GM18498 (cell line): ENCODE data around the gene DAPP1.
"Not testable (repeated sequence)": the region's sequence is repeated elsewhere in the genome, so short reads cannot be mapped to it uniquely, and the experiment has no call there.

Experiments used
- ATAC-seq: cut with Tn5 transposase; IDR thresholded peaks from one replicate; pipeline ENCODE4 v1.9.1; 2021; ENCODE audit warnings: mild to moderate bottlenecking, moderate library complexity; ENCODE audit not compliant: unreplicated experiment

The DAPP1 gene

GRCh38 chr4:99816545-99817308 is at the start of gene DAPP1:
Gene DAPP1, plus strand, starts transcription at chr4:99816827. Its CDS starts 87 bp downstream, at chr4:99816914.
- peak; percentile 97 for ATAC-seq

DNA sequence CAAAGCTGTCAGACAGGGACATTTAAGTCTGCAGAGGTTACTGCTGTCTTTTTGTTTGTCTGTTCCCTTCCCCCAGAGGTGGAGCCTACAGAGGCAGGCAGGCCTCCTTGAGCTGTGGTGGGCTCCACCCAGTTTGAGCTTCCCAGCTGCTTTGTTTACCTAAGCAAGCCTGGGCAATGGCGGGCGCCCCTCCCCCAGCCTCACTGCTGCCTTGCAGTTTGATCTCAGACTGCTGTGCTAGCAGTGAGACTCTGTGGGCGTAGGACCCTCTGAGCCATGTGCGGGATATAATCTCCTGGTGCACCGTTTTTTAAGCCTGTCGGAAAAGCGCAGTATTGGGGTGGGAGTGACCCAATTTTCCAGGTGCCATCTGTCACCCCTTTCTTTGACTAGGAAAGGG is 45.8 kb upstream of the DAPP1 start:
- not testable (repeated sequence) for ATAC-seq

DNA sequence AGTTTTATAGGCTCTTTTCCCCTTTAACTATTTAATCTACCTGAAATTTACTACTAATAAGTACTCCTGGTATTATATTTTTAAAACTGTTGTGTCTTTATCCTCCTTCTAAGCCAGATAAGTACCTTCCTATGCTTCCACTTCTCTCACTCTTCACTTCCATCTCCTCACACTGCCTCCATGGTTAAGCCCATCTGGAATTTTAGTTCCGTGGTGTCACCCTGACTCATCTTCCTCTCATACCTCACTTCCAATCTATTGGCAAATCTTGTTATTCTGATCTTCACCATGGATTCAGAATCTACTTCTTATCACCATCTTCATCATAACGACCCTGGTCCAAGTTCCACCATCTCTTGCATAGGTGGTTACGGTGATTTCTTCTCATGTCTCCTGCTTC is 32.7 kb upstream of the DAPP1 start:
- ATAC-seq = no peak

- no peak for ATAC-seq
Observed at GRCh38 chr4:99784842-99785241, 31.8 kb upstream of the DAPP1 start.

- no peak for ATAC-seq
Observed at GRCh38 chr4:99790796-99791617, 25.6 kb upstream of the DAPP1 start.

- no peak for ATAC-seq
Observed at GRCh38 chr4:99800332-99801004, 16.2 kb upstream of the DAPP1 start.

DNA sequence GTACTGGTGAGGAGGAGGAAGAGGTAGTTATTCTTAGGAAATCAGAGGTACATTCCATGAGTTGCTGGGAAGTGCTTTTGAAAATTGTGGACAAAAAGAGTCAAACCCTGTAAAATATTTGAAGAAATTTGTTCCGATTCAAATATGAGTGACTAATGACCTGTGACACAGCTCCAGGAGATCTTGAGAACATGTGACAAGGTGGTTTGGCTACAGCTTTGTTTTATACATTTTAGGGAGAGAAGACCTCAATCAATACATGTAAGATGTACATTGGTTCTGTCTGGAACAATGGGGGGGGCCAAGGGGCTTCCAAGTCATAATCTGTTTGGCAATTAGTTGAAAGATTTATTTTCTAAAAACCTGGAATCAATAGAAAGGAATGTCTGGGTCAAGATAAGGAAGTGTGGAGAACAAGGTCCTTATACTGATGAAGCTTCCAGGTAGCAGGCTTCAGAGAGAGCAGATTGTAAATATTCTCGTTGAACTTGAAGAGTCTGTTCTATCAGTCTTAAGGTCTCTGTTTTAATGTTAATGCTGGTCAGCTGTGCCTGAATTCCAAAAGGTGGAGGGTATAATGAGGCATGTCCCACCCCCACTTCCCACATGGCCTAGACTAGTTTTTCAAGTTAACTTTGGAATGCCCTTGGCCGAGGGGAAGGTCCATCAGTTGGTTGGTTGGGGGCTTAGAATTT is 15.5 kb upstream of the DAPP1 start:
- ATAC-seq = no peak

DNA sequence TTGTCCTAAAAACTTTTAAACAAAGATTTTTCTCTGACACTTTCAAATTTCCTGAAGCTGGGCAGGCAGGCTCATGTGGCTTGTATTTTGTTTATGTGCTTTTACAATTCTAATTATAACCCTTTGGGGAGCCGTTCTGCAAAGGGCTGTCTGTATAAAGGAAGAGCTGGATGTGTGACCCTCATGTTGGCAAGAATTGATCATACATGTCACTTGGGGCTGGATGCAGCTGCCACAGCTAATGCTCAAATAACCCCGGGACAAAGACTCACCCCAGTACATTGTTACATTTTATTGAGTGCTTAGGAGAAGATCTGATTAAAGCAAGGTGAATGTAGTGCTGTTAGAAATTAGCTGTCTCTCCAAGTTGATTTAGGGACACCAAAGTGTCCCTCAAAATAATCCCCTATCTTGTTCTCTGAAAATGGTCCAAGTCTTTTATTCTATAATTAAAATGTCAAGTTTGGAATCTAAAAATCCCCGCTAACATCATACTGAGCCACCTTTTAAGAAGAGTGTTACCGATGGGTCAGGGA is 13.0 kb upstream of the DAPP1 start:
- ATAC-seq = no peak

GRCh38 chr4:99806545-99806944 is 10.1 kb upstream of the DAPP1 start:
- no peak for ATAC-seq

DNA sequence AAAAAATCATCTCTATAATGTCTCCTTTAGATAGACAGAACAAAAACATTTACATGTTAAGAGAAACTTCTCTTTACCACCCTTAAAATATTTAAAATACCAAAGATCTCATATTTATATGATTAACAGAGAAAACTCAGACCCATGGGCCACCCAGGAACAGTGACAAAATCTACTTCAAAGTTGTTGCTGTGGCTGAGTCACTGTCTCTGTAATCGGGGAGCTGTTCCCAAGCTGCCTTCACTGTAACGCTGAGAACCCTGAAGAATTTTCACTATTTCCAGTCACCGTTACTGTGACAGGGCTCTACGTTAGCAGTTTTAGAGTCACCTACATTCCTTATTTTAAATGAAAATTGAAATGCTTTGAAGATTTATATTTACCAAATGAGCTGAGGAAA is 9.0 kb upstream of the DAPP1 start:
- no peak for ATAC-seq

DNA sequence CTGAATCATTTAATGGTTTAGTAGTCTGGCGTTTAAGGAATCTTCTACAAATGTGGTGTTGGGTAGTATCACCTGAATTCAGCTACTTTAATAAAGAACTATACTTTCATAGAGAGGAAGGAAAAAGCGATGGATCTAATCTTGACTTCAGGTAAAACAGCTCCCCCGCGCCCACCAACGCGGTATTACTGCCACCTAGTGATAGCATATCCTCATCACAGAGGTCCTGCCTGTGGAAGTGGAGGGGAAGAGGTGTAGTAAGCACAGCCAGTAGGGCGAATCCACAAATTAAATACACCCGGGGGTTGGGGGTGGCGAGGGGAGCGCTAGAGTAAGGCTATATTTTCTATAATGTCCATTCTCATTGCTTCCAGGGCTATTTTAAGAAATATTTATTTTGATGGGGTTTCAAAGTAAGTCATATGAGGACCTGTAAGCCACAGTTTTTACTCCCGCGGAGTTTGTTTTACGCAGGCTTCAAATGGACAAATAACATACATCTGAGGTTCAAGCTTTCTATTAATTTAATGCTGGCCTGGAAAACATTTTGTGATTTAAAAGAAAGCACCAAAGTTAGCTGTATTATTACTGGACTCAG is 8.3 kb upstream of the DAPP1 start:
- ATAC-seq = peak; percentile 92

DNA sequence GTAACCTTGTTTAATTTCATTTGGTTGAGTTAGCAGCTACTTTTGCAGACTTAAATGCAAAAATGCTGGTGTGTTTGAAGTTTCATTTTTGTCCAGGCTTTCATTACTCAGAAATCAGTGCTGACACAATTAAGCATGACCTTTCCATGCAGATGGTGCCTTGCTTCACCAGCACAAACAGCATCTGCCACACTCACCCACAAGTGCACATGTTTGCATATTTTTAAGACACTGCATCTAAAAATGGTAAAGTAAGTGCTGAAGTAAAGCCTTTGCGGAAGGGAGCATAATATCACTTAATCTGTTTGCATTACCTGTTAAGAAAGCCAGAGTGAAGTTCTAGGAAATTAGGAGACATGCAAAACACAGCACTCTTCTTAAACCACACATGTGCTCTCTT is 7.3 kb upstream of the DAPP1 start:
- ATAC-seq = no peak

DNA sequence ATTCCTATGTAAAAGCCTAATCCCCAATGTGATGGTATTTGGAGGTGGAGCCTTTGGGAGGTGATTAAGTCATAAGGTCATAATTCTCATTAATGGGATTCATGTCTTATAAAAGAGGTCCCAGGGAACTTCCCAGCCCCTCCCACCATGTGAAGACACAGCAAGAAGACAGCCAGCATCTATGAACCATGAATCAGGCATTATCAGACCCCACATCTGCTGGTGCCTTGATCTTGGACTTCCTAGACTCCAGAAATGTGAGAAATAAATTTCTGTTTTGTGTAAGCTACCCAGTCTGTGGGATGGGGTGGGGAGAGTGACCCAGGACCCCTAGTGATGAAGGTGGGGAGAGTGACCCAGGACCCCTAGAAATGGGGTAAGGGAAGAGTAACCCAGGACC is 6.1 kb upstream of the DAPP1 start:
- ATAC-seq = no peak

DNA sequence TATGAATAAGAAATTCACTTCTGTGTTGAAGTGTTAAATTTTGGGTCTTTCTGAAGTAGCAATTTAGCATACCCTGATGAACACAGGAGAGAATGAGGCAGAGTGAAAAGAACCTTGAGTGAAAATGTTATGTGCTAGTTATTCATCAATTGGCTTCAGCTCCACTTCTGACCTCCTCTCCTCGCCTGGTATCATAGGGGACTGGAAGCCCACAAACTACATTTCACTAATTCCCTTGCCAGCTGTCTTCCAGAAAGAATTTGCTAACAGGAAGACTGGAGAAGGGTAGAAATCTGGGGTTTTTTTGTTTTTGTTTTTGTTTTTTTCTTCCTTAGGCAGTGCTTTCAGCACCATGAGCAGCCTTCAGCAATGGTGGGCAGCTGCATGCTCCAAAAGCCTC is 5.5 kb upstream of the DAPP1 start:
- no peak for ATAC-seq

DNA sequence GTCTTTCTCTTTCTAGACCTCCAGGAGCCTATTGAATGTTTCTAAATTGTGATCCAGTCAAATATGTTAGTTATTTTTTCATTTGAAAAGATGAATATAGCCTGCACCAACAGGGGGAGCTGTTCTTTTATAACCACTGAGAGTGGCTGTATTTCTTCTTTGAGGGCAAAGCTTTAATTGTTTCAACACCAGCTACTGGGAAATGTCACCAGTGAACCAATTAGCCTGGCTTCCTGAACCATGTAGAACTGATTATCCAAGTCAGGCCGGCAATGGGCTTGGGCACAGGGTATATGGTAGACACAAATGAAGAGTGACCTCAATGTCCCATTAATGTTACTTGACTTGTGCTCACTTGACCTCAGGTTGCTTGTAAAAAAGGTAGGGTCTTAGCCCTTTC is 4.8 kb upstream of the DAPP1 start:
- ATAC-seq = no peak

GRCh38 chr4:99815597-99816011 is 1.0 kb upstream of the DAPP1 start:
- ATAC-seq = no peak

DNA sequence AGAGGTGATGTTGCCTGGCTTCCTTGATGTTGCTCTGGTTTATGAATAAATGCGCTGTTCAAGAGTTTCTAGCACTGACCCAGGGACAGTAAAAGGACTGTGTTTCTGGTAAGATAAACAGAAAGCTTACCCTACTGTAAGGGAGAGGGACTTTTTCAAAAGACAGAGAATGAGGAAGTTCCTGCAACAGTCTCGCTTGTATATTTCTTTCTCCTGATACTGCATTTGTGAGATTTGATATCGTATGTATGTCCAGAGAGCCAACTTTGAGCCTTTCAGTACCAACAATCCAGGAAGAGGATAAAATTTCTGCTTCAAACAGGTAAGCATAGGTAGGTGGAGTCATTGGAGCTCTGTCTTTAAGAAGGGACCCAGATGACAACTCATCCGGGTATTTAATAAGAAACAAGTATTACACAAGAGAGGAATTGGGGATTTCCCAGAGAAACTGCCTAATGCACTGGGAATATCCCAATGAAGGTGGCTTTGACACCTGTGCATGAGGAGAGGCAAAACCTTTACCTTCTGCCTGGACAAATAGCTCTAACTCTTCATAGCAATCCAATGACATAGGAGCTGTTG is 773 bp downstream of the DAPP1 start:
- ATAC-seq = peak; percentile 27

DNA sequence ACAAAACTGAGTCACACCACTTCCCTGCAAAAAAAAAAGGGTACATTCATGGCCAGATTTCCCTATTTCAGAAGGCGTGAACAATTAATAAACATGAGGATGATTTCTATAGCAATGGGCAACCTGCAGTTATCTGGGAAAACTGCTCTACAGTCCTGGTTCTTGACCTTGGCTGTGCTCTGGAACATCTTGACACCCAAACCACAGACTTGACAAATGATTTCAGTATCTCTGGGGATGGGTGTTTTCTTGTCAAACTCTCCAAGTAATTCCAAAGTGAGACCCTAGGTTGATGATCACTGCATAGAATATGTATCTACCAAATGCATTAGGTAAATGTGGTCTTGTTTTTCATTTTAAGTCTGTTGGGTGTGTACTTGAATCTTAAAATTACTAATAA is 2.0 kb downstream of the DAPP1 start:
- ATAC-seq = no peak

DNA sequence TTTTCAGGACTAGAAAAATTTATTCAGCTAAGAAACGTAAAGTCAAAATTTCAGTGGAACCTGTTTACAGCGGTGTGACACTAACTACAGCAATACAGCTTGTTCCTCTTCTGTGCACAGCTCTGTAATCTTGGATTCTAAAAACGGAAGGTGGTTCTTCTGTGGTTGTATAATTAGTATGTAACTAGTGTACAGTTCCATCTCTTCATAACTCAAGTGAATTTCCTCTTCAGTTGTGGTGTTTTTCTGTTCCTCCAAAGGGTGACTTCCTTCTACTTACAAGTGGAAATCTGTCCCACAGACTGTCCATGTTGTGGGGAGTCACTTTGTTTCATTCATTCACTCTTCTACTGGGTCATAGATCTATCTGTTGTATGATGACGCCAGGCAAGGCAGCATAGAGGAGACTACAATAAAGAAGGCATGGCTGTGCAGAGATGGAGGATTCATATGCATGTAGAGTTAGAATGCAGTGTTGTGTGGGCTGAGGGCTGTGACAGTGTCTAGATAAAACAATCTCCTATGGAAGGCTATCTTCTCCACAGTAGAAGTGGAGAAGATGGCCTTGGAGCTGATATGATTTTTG is 5.4 kb downstream of the DAPP1 start:
- peak; percentile 88 for ATAC-seq

DNA sequence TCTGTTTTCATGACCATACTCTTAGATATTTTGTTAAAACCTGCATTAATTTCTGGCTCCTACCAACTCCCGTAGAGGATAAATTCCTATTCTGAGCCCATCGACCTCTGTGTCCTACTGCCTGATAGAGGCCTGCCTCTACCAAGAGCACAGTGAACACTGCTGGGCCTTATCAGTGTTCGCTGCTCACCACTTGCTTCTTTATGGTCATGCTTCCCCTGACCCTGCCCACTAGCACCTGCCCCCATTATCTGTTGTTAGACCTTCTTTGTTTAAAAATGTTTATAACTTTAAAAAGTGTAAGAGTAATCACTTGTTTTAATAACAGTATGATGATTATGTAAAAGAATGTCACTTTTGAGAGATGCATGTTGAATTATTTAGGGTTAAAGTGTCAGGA is 6.1 kb downstream of the DAPP1 start:
- no peak for ATAC-seq
